Measurements from ENCODE around the gene SMARCA4.

Gene SMARCA4

DNA sequence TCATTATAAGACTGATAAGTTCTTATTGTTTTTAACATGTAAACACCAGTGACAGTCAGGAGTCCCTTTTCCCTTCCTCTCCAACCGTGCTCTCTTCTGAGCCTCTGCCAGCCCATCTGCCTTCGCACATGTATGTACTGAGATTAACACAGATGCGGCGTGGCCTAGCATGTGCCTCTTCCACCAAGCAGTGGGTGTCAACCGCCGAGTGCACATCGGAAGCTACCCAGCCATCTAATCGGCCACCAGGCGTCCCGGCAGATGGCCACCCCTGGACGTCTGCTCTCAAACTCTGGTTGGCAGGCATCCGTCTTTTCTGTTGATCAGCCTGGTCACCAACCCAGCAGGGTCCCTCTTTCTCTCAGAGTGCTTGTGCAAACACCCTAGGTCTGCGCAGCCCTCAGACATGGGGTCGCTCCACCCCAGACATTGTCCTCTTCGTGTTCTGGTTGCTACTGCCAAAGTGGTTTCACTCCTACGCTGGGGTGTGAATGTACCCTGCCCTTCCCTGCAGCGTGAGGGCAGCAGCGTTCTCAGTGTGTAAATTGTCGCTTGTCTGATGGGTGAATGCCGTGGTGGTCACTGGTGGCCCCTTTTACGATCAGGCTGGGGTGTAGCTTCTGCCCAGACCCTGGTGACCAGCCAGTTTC, 70.7 kb downstream of the SMARCA4 start:
- Histone ChIP-seq H3K4me1 (ENCODE audit: insufficient read depth, low read length) (no peaks in the 10 kb centered on the region), H3K4me3 (ENCODE audit: low read length) (no peak overlapping the region), H3K9me3 (ENCODE audit: insufficient read depth, low read depth, low read length) (no peaks in the 10 kb centered on the region), H3K27ac (ENCODE audit: low read length) (no peak overlapping the region), H3K36me3 (ENCODE audit: insufficient read depth, low read depth, low read length) (peaks cover 97% of the 10 kb centered on the region), H3K27me3 (ENCODE audit: insufficient read depth, low read length) (no peaks in the 10 kb centered on the region), H3K9ac (ENCODE audit: low read depth, low read length) (no peak overlapping the region)

- no peaks in the 10 kb centered on the region for H3K4me1 ChIP-seq (ENCODE audit: insufficient read depth, low read length)
- no peaks in the 10 kb centered on the region for H3K9me3 ChIP-seq (ENCODE audit: insufficient read depth, low read depth, low read length)
- H3K4me3 ChIP-seq (ENCODE audit: low read length), result no peak overlapping the region
- H3K27ac ChIP-seq (ENCODE audit: low read length), result no peak overlapping the region
- H3K27me3 ChIP-seq (ENCODE audit: insufficient read depth, low read length), result no peaks in the 10 kb centered on the region
- H3K36me3 ChIP-seq (ENCODE audit: insufficient read depth, low read depth, low read length), result peaks cover 97% of the 10 kb centered on the region
- no peak overlapping the region for H3K9ac ChIP-seq (ENCODE audit: low read depth, low read length)
These were observed 72.4 kb downstream of the SMARCA4 start for GRCh38 chr19:11033251-11033650.

DNA sequence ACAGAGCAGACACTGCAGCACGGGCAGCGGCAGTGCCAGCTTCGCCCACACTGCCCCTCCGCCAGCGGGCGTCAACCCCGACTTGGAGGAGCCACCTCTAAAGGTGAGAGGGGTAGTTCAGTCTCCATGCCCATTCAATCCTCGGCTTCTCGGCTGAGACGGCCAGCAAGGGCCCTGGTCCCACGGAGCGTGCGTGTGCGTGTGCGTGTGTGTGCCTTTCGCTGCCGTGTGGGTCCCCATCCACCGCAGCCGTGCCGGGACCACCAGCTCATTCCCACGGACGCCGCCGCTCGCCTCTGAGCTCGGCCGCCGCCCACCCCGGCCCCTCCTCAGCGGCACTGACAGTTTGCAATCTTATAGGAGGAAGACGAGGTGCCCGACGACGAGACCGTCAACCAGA, 72.9 kb downstream of the SMARCA4 start:
- Histone ChIP-seq H3K4me3 (ENCODE audit: low read length) (no peak overlapping the region), H3K36me3 (ENCODE audit: insufficient read depth, low read depth, low read length) (peaks cover 97% of the 10 kb centered on the region), H3K9ac (ENCODE audit: low read depth, low read length) (no peak overlapping the region)

DNA sequence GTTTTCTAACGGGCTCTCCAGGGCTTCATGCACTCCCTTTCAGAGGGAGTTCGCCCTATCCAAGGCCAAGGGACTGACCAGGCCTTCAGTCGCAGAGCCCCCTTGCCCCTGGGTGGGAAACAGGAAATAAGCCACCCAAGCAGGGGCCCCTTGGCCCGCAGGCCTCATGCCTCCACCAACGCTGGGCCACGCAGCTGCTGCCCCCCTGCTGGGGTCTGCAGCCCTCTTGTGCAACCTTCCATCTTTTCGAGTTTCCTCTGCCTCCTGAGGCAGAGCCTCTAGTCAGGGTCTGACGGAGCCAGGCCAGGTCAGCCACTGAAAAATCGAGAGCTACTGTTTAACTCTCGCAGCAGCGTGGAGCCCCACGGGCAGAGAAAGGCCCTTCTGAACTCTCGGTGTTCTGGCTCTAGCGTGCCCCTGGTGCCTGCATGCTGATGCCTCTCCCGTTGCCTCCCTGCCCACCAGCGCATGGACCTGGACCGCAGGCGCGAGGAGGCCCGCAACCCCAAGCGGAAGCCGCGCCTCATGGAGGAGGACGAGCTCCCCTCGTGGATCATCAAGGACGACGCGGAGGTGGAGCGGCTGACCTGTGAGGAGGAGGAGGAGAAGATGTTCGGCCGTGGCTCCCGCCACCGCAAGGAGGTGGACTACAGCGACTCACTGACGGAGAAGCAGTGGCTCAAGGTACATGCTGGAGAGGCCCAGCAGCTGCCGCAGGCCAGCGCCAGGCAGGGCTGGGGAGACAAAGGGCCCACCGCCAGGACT, 73.8 kb downstream of the SMARCA4 start:
- Histone ChIP-seq H3K9me3 (ENCODE audit: insufficient read depth, low read depth, low read length) (no peaks in the 10 kb centered on the region), H3K36me3 (ENCODE audit: insufficient read depth, low read depth, low read length) (peaks cover 97% of the 10 kb centered on the region), H3K4me3 (ENCODE audit: low read length) (no peak overlapping the region), H3K4me1 (ENCODE audit: insufficient read depth, low read length) (no peaks in the 10 kb centered on the region), H3K9ac (ENCODE audit: low read depth, low read length) (no peak overlapping the region), H3K27me3 (ENCODE audit: insufficient read depth, low read length) (no peaks in the 10 kb centered on the region), H3K27ac (ENCODE audit: low read length) (no peak overlapping the region)

More for the DNA sequence above, 72.9 kb downstream of the SMARCA4 start:
- Histone ChIP-seq H3K27me3 (ENCODE audit: insufficient read depth, low read length) (no peaks in the 10 kb centered on the region), H3K27ac (ENCODE audit: low read length) (no peak overlapping the region), H3K4me1 (ENCODE audit: insufficient read depth, low read length) (no peaks in the 10 kb centered on the region), H3K9me3 (ENCODE audit: insufficient read depth, low read depth, low read length) (no peaks in the 10 kb centered on the region)

- no peak overlapping the region for H3K27ac ChIP-seq (ENCODE audit: low read length)
- H3K36me3 ChIP-seq (ENCODE audit: insufficient read depth, low read depth, low read length), result peaks cover 86% of the 10 kb centered on the region
- no peaks in the 10 kb centered on the region for H3K27me3 ChIP-seq (ENCODE audit: insufficient read depth, low read length)
- H3K4me1 ChIP-seq (ENCODE audit: insufficient read depth, low read length), result no peaks in the 10 kb centered on the region
- no peak overlapping the region for H3K9ac ChIP-seq (ENCODE audit: low read depth, low read length)
- H3K9me3 ChIP-seq (ENCODE audit: insufficient read depth, low read depth, low read length), result no peaks in the 10 kb centered on the region
- no peak overlapping the region for H3K4me3 ChIP-seq (ENCODE audit: low read length)
These were observed 74.9 kb downstream of the SMARCA4 start for GRCh38 chr19:11035441-11036377.

GRCh38 chr19:11038511-11038910, 77.7 kb downstream of the SMARCA4 start:
- Histone ChIP-seq H3K36me3 (ENCODE audit: insufficient read depth, low read depth, low read length) (peaks cover 84% of the 10 kb centered on the region), H3K4me3 (ENCODE audit: low read length) (no peak overlapping the region), H3K9me3 (ENCODE audit: insufficient read depth, low read depth, low read length) (no peaks in the 10 kb centered on the region), H3K4me1 (ENCODE audit: insufficient read depth, low read length) (no peaks in the 10 kb centered on the region), H3K9ac (ENCODE audit: low read depth, low read length) (no peak overlapping the region), H3K27me3 (ENCODE audit: insufficient read depth, low read length) (no peaks in the 10 kb centered on the region), H3K27ac (ENCODE audit: low read length) (no peak overlapping the region)

- Histone ChIP-seq H3K27me3 (ENCODE audit: insufficient read depth, low read length) (no peaks in the 10 kb centered on the region), H3K36me3 (ENCODE audit: insufficient read depth, low read depth, low read length) (peaks cover 79% of the 10 kb centered on the region), H3K9me3 (ENCODE audit: insufficient read depth, low read depth, low read length) (no peaks in the 10 kb centered on the region), H3K4me3 (ENCODE audit: low read length) (no peak overlapping the region), H3K4me1 (ENCODE audit: insufficient read depth, low read length) (no peaks in the 10 kb centered on the region), H3K27ac (ENCODE audit: low read length) (no peak overlapping the region), H3K9ac (ENCODE audit: low read depth, low read length) (no peak overlapping the region)
These were observed 80.4 kb downstream of the SMARCA4 start for GRCh38 chr19:11041194-11041593.

GRCh38 chr19:11041966-11042627, 81.3 kb downstream of the SMARCA4 start:
- Histone ChIP-seq H3K4me1 (ENCODE audit: insufficient read depth, low read length) (no peaks in the 10 kb centered on the region), H3K9ac (ENCODE audit: low read depth, low read length) (no peak overlapping the region)

DNA sequence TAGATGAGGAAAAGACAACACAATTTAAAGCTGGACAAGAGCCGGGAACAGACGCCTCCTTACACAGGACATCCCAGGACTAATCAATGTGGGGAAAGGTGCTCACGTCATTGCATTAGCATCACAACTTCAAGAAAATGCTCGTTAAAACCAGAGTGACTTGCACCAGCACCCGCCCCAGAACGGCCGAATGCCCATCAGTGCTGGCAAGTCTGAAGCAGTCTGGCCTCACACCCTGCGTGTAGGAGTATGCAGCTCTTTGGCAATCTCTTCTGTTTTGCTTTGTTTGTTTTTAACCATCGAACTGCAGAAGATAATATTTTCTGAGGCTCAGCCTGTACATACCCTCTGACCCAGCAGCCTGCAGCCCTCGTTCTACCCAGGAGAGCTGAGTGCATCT, 83.6 kb downstream of the SMARCA4 start:
- Histone ChIP-seq H3K4me1 (ENCODE audit: insufficient read depth, low read length) (no peaks in the 10 kb centered on the region), H3K9ac (ENCODE audit: low read depth, low read length) (no peak overlapping the region), H3K36me3 (ENCODE audit: insufficient read depth, low read depth, low read length) (peaks cover 75% of the 10 kb centered on the region), H3K4me3 (ENCODE audit: low read length) (no peak overlapping the region), H3K27ac (ENCODE audit: low read length) (no peak overlapping the region), H3K27me3 (ENCODE audit: insufficient read depth, low read length) (no peaks in the 10 kb centered on the region), H3K9me3 (ENCODE audit: insufficient read depth, low read depth, low read length) (no peaks in the 10 kb centered on the region)

More at GRCh38 chr19:11041966-11042627, 81.3 kb downstream of the SMARCA4 start:
- H3K4me3 ChIP-seq (ENCODE audit: low read length), result no peak overlapping the region
- peaks cover 79% of the 10 kb centered on the region for H3K36me3 ChIP-seq (ENCODE audit: insufficient read depth, low read depth, low read length)
- H3K9me3 ChIP-seq (ENCODE audit: insufficient read depth, low read depth, low read length), result no peaks in the 10 kb centered on the region
- no peaks in the 10 kb centered on the region for H3K27me3 ChIP-seq (ENCODE audit: insufficient read depth, low read length)
- no peak overlapping the region for H3K27ac ChIP-seq (ENCODE audit: low read length)

DNA sequence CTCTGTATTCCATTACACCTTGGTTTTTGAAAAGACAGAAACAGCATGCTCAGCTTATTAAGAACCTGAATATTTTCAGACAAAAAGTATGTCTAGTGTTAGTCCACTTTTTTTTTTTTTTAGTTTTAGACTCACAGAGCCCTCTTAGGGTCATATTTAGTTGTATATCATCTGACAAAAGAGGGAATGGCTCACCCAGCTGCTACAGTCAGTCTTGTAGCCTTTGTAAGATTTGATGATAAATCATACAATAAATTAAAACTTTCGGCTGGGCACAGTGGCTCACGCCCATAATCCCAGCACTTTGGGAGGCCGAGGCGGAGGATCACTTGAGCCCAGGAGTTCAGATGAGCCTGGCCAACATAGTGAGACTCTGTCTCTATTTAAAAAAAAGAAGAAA, 84.7 kb downstream of the SMARCA4 start:
- no peaks in the 10 kb centered on the region for H3K27me3 ChIP-seq (ENCODE audit: insufficient read depth, low read length)
- H3K4me3 ChIP-seq (ENCODE audit: low read length), result no peak overlapping the region
- H3K36me3 ChIP-seq (ENCODE audit: insufficient read depth, low read depth, low read length), result peaks cover 81% of the 10 kb centered on the region
- no peaks in the 10 kb centered on the region for H3K4me1 ChIP-seq (ENCODE audit: insufficient read depth, low read length)
- no peaks in the 10 kb centered on the region for H3K9me3 ChIP-seq (ENCODE audit: insufficient read depth, low read depth, low read length)
- H3K27ac ChIP-seq (ENCODE audit: low read length), result no peak overlapping the region
- no peak overlapping the region for H3K9ac ChIP-seq (ENCODE audit: low read depth, low read length)

DNA sequence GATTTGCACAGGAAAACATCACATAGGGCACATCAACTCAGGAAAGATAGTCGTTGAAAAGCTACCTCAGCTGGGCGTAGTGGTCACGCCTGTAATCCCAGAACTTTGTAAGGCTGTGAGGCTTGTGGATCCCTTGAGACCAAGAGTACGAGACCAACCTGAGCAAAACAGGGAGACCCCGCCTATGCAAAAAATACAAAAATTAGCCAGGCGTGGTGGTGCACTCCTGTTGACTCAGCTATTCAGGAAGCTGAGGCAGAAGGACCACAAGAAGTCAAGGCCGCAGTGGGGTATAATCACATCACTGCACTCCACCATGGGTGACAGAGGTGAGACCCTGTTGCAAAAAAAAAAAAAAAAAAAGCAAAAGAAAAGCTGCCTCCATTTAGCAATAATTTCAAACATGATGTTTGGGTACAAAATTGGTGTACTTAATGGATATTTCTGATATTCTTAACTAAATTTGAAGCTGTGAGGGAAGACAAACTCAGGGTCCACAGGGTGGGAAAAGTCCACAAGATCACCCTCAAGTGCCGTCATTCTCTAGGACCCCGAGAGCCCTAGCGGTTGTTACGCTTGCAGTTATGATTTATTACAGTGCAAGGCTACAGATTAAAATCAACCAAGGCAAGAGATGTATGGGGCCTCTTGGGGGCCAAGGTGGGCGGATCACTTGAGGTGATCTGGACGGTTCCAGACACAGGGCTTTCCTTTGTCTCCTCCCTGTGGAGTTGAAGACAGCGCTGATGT, 86.0 kb downstream of the SMARCA4 start:
- Histone ChIP-seq H3K27ac (ENCODE audit: low read length) (no peak overlapping the region), H3K4me1 (ENCODE audit: insufficient read depth, low read length) (no peaks in the 10 kb centered on the region), H3K36me3 (ENCODE audit: insufficient read depth, low read depth, low read length) (peaks cover 72% of the 10 kb centered on the region), H3K9me3 (ENCODE audit: insufficient read depth, low read depth, low read length) (no peaks in the 10 kb centered on the region), H3K4me3 (ENCODE audit: low read length) (no peak overlapping the region), H3K27me3 (ENCODE audit: insufficient read depth, low read length) (no peaks in the 10 kb centered on the region), H3K9ac (ENCODE audit: low read depth, low read length) (no peak overlapping the region)

All from iPS-20b (cell line).